Spinal cord (tissue), 10 donors: ENCODE data around the gene PDE4B. TPM values are rescaled to one million over a fixed set of nuclear protein-coding genes. Genes with fewer than 3 reads are reported as not detected.

Experiments used
- DNase-seq, 6 donors: peaks; one replicate each; pipeline versions ENCODE4 v3.0.0 to v3.0.0-alpha.2; 2013 to 2015; ENCODE audit warnings: low spot score in 6 of 6, low read depth in 4 of 6
- H3K27ac ChIP-seq: one replicate; pipeline ENCODE4 v1.5.1; 2013; ENCODE audit warnings: low read depth, low read length, control low read depth
- H3K27me3 ChIP-seq: one replicate; pipeline ENCODE4 v1.6.1; 2013; ENCODE audit warnings: low read length; ENCODE audit not compliant: control insufficient read depth, insufficient read depth
- H3K36me3 ChIP-seq: one replicate; pipeline ENCODE4 v1.6.1; 2013; ENCODE audit warnings: low read length; ENCODE audit not compliant: control insufficient read depth, insufficient read depth
- H3K4me1 ChIP-seq: one replicate; pipeline ENCODE4 v1.6.1; 2013; ENCODE audit warnings: low read length; ENCODE audit not compliant: control insufficient read depth, insufficient read depth
- H3K4me3 ChIP-seq: one replicate; pipeline ENCODE4 v1.5.1; 2013; ENCODE audit warnings: low read depth, low read length, control low read depth
- H3K9me3 ChIP-seq: one replicate; pipeline ENCODE4 v1.6.1; 2013; ENCODE audit warnings: low read length; ENCODE audit not compliant: control insufficient read depth, insufficient read depth
- WGBS: methylation state at CpG from one replicate; pipeline ENCODE4 v1.1.5; 2013; ENCODE audit warnings: missing lambda C conversion rate; ENCODE audit not compliant: insufficient coverage; 5-methylcytosine and 5-hydroxymethylcytosine counted together
- polyA plus RNA-seq, 2 donors: library from polyadenylated mRNA; unstranded; fragments of 120-200 nt; gene quantifications; one replicate each; pipeline ENCODE4 v1.2.1, GENCODE V29; 2013; ENCODE audit not compliant: insufficient read length in 2 of 2
- total RNA-seq, 2 donors: library from RNA; depleted of rRNA in 1 of 2; stranded (reverse); fragments of 120-200 nt in 1 of 2; fragments of >200 nt in 1 of 2; gene quantifications; one replicate each; pipeline versions ENCODE4 v1.2.3 to v1.2.4, GENCODE V29; 2013 to 2014
- donor health status: healthy.

The PDE4B gene
- total and polyA plus RNA-seq, 4 donors = 57.7 to 181 (median 90.7) TPM

DNA sequence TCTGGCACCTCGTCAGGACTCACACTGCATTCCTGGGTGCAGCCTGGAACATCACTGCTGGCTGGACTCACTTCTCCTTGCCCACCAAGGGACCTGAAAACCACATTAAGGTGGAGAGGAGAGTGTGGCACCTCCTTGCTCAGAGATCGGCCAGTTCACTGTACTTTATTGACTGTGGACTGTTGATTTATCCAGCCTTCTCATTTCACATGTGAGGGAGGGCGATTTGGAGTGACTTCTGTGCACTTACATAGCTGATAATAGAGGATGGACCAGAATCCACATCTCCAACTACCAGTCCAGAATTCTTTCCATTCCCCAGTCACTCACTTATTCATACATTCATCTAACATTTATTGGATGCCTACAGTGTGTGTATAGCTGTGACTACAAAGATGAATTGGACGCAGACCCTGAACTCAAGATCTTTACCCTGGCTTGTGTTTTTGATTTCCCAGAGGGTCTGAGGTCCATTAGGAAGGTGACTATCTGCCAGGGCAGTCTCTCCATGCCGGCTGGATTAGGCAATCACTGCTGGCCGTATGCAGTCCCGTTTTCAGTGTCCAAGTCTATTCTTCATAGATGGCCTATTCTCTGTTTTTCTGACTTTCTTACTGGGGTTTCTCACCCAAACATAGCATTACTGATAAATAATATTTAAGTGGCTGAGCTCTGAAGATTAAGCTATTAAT lies 507.7 kb downstream of the PDE4B start:
- Histone ChIP-seq H3K27ac (no peak overlapping the region), H3K36me3 (no peaks in the 10 kb centered on the region), H3K4me3 (no peak overlapping the region), H3K27me3 (no peaks in the 10 kb centered on the region), H3K4me1 (no peaks in the 10 kb centered on the region), H3K9me3 (no peaks in the 10 kb centered on the region)
- no peak for DNase-seq
- 94% methylated on average over 3 of the region's 7 CpGs for WGBS

DNA sequence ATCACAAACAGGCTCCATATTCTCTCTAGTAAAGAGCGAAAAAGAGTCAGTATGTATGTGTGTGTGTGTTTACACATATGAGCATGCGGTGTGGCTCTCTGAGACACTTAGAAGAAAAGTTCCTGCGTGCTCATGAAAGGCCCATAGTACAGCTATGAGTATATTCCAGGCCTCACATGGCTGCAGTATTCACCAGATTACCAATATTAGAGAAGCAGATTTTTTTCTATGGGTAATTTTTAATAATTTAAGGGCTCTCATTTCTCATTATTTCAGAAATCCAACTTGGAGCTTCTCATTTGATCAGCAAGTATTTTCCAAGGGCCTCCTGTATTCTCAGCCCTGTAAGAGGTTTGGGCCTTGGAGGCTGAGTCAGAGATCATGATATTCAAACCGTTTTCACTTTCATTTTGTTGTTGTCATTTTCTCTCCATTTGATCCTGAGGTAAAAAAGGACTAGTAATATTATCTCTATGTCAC lies 508.3 kb downstream of the PDE4B start:
- WGBS = no CpG with 5 or more reads among the region's 4 CpGs
- H3K4me3 ChIP-seq = no peak overlapping the region

DNA sequence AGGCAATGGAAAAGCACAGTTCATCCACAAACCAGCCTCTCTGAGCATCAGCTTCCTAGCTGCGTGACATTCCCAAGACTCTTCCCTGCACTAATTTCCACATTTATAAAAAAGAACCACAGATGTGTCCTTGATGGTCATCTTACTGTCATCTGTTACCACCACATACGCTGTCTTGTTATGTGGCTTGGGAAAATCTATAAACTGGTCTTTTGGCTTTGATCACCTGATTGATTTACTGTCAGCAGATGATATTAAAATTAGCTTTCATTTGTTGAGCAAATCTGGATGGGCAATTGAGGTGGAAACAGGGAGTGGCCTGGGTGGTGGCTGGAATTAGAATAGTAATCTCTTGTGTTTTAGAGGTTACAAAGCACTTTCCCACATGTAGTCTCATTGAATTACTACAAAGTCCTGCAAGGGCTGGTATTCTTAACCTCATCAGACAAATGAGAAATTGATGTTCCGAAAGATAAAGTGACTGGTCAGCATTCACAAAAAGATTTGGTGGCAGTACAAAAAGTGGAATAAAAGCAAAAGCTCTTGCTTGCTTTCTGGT lies 509.6 kb downstream of the PDE4B start:
- H3K4me1 ChIP-seq = no peaks in the 10 kb centered on the region
- no peak overlapping the region for H3K27ac ChIP-seq
- no peak for DNase-seq
- 100% methylated on average over 1 of the region's 3 CpGs for WGBS
- H3K36me3 ChIP-seq = no peaks in the 10 kb centered on the region
- H3K4me3 ChIP-seq = no peak overlapping the region
- H3K9me3 ChIP-seq = no peaks in the 10 kb centered on the region
- no peaks in the 10 kb centered on the region for H3K27me3 ChIP-seq

More for the DNA sequence above, 508.3 kb downstream of the PDE4B start:
- Histone ChIP-seq H3K4me1 (no peaks in the 10 kb centered on the region), H3K36me3 (no peaks in the 10 kb centered on the region), H3K9me3 (no peaks in the 10 kb centered on the region), H3K27ac (no peak overlapping the region), H3K27me3 (no peaks in the 10 kb centered on the region)
- no peak for DNase-seq

DNA sequence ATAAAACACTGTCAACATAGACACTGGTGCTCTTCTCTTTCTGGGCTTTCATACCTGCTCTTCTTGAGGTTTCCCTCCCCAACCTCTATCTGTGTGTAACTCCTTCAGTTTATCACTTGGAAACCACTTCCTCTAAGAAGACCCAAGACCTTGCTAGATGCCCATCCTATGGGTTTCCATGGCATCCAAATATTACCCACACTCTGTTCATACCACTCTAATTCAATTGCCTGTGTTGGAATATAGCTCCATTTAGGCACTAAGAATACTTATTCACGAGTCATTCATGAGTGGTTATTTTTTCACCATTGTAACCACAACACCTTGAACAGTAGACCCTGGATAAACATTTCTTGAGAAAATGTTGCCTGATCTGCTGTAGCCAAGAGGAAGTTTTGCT lies 510.1 kb downstream of the PDE4B start:
- no peak overlapping the region for H3K27ac ChIP-seq
- WGBS = no CpG with 5 or more reads among the region's 1 CpG
- no peaks in the 10 kb centered on the region for H3K9me3 ChIP-seq
- no peaks in the 10 kb centered on the region for H3K27me3 ChIP-seq
- no peaks in the 10 kb centered on the region for H3K4me1 ChIP-seq
- no peak for DNase-seq
- H3K36me3 ChIP-seq = no peaks in the 10 kb centered on the region
- no peak overlapping the region for H3K4me3 ChIP-seq

DNA sequence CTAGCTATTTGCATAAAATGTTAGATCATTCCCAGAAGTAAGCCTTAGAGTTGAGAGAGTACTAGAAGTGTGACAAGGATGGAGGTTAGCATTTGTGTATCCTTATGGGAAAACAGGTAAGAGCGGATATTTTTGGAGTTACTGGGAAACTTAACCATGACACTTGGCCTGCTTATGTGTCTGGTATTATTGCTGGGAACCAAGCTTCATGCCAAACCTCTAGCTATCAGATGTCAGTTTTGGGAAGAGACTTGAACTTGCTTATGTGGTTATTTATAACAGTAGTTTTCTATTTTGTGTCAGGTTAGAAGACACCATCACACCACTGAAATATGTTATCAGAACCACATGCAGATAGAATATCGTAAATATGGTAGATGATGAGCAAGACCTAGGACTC lies 511.0 kb downstream of the PDE4B start:
- Histone ChIP-seq H3K4me3 (no peak overlapping the region), H3K9me3 (no peaks in the 10 kb centered on the region), H3K4me1 (no peaks in the 10 kb centered on the region), H3K27ac (no peak overlapping the region), H3K36me3 (no peaks in the 10 kb centered on the region), H3K27me3 (no peaks in the 10 kb centered on the region)
- WGBS = 100% methylated on average over 1 of the region's 2 CpGs
- DNase-seq = no peak

DNA sequence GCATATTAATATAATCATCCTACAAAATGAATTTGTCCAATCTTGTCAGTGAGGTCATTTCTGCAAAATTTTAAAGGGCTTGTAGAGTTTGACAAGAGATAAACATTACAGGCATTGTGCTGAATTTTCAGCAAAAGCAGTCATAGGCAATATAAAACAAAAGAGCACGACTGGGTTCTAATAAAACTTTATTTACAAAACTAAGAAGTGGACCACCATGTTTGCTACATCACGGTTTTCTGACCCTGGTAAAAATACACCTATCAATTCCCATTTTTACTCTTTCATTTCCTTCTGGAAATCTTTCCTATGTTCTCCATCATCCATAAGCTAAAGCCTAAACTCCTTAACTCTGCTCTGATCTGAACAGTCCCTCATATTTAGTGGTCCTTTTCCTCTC lies 511.4 kb downstream of the PDE4B start:
- H3K4me1 ChIP-seq = no peaks in the 10 kb centered on the region
- no peaks in the 10 kb centered on the region for H3K36me3 ChIP-seq
- DNase-seq = no peak
- 94% methylated on average over 2 of the region's 2 CpGs for WGBS
- no peak overlapping the region for H3K27ac ChIP-seq
- H3K27me3 ChIP-seq = no peaks in the 10 kb centered on the region
- H3K4me3 ChIP-seq = no peak overlapping the region
- no peaks in the 10 kb centered on the region for H3K9me3 ChIP-seq

DNA sequence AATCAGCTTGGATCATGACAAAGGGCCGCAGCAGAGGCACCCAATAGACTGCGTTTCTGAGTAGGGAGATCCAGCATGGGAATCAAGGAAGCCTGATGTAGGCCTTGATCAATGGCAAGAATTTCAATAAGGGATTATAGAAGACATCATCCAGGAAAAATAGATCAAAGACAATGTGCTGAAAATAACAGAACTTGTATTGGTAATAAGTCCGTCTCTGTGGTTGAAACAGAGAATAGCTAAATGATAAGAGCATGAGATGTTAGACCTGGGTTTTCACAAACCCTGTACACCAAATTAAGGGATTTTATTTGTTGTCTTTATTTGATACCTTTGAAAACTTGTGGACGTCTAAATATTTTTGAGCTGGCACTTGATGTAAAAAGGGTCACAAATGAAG lies 513.2 kb downstream of the PDE4B start:
- 100% methylated on average over 2 of the region's 4 CpGs for WGBS
- H3K36me3 ChIP-seq = no peaks in the 10 kb centered on the region
- no peak overlapping the region for H3K4me3 ChIP-seq
- no peaks in the 10 kb centered on the region for H3K9me3 ChIP-seq
- no peaks in the 10 kb centered on the region for H3K27me3 ChIP-seq
- H3K4me1 ChIP-seq = no peaks in the 10 kb centered on the region
- H3K27ac ChIP-seq = no peak overlapping the region
- no peak for DNase-seq

DNA sequence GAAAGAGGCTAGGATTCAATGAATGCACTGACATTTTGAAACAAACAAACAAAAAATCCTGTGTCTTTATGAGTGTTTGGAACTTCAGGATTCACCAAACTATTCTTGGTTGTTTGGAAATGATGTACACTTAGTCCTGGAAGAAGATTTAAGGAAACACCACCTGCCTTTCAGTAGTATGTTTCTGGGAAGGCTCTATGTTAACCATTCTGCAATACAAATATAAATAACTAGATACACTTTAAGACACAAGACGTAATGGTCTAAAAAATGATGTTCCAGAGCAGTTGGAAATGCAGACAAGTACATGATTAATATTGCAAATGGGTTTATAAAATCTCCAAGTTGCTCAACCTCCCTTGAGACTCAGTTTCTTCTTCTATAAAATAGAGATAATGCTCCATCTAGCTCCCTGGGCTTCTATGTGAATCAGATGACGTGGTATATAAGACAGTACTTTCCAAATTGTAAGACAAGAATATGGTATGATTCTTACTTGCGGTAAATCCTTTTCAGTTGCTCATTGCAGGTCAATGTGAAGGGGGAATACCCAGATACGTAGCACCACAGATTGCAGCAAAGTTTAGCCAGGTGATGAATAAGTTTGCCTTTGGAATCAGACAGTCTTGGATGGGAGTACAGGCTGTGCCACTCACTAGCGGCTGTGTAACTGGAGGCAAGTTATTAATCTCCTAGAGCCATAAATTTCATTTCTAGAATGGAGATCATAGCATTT lies 516.5 kb downstream of the PDE4B start:
- Histone ChIP-seq H3K9me3 (no peaks in the 10 kb centered on the region), H3K27ac (no peak overlapping the region), H3K36me3 (no peaks in the 10 kb centered on the region), H3K27me3 (no peaks in the 10 kb centered on the region), H3K4me1 (no peaks in the 10 kb centered on the region), H3K4me3 (no peak overlapping the region)
- WGBS = 97% methylated on average over 3 of the region's 5 CpGs
- no peak for DNase-seq

DNA sequence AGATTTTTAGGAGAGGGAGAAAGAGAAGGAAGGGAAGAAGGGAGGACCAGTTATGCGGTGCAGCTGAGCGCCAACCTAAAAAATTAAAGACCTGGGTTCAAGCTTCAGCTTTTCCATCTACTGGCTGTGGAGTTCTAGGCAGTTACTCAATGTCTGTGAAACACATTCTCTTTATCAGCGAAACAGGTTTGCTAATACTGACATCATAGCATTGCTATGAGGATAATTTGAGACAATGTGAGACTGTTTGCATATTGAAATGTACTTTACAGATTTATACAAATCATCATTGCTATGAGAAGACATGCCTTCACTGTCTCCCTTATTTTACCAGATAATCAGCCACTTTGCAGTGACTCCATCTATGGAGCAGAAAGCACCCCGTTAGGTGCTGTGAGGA lies 518.4 kb downstream of the PDE4B start:
- DNase-seq = no peak
- Histone ChIP-seq H3K27ac (no peak overlapping the region), H3K27me3 (no peaks in the 10 kb centered on the region), H3K9me3 (no peaks in the 10 kb centered on the region), H3K36me3 (no peaks in the 10 kb centered on the region), H3K4me1 (no peaks in the 10 kb centered on the region), H3K4me3 (no peak overlapping the region)
- 67% methylated on average over 3 of the region's 4 CpGs for WGBS

DNA sequence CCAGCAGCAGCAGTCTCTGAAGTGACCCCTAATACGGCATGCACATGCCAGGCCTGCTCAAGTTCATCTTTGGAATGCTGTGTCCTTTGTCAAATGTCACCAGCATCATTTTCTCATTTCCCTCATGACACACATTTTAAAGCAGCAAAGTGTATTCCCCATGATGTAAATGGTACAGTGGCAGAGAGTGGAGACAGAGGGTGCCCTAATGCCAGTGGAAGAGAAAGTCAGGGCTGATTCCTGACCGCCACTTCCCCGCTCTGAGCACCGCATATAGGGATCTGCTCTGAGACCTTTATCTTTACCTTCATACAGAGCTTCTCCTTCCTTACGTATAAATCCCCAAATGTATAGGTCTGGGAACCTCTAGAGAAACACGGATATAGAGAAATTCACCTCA lies 518.9 kb downstream of the PDE4B start:
- no peak overlapping the region for H3K4me3 ChIP-seq
- H3K27ac ChIP-seq = no peak overlapping the region
- WGBS = 85% methylated on average over 5 of the region's 6 CpGs
- no peak for DNase-seq
- no peaks in the 10 kb centered on the region for H3K4me1 ChIP-seq
- no peaks in the 10 kb centered on the region for H3K9me3 ChIP-seq
- H3K36me3 ChIP-seq = no peaks in the 10 kb centered on the region
- H3K27me3 ChIP-seq = no peaks in the 10 kb centered on the region
